Measurements from ENCODE around the gene TAF1A. TPM values are rescaled to one million over a fixed set of nuclear protein-coding genes. Genes with fewer than 3 reads are reported as not detected.

TAF1A gene
- total and polyA plus RNA-seq, 2 of the 8 experiments (the other 6 are each of a cell fraction or from before 2014, with no cell fraction given), result 3.3 to 16.7 TPM

GRCh38 chr1:222631611-222632208 lies 42.0 kb upstream of the TAF1A start:
- H3K9ac ChIP-seq (replicated peaks in 1 of 4; ENCODE audit: extremely low read depth in 1 of 4, low read depth in 3 of 4, low read length in 3 of 4), result no peak overlapping the region
- no peak overlapping the region for H4K5ac ChIP-seq (ENCODE audit: insufficient read length, low read depth, low read length)
- no peaks in the 10 kb centered on the region; a peak in 1 of 4 replicates for H3K79me2 ChIP-seq (ENCODE audit: control insufficient read depth in 1 of 2, insufficient read depth in 2 of 2, low read length in 2 of 2)
- DNase-seq (ENCODE audit: low read depth in 1 of 2, low spot score in 2 of 2) (no peak), FAIRE-seq (no peak)
- WGBS, 2 experiments (ENCODE audit: extremely low coverage in 1 of 2, insufficient coverage in 1 of 2, insufficient read length in 1 of 2, insufficient replicate concordance in 2 of 2, low coverage in 1 of 2, low lambda C conversion rate in 2 of 2, missing lambda C conversion rate in 1 of 2), result 85% methylated on average over 3 of the region's 3 CpGs; no CpG with 5 or more reads in 1 of the 2 experiments
- H3K36me3 ChIP-seq (ENCODE audit: control insufficient read depth in 2 of 4, insufficient read depth in 4 of 4, low read length in 3 of 4), result peaks cover 22 to 59% (median 49%) of the 10 kb centered on the region in 4 experiments
- no peak overlapping the region for H3K56ac ChIP-seq (replicated peaks; ENCODE audit: insufficient read length, low read depth, low read length)
- H3K14ac ChIP-seq (ENCODE audit: insufficient read length), result no peak overlapping the region
- ChIA-PET CTCF (ENCODE audit: partially characterized antibody) (interaction anchor here (1.2 kb wide), 1 partner anchor 9 kb away, joined by 3 read pairs; no protein-coding TSS in a partner anchor), POLR2A (ENCODE audit: partially characterized antibody) (no interaction called here)
- H3K23ac ChIP-seq (ENCODE audit: insufficient read length), result no peak overlapping the region
- no peaks in the 10 kb centered on the region for H3K79me1 ChIP-seq (ENCODE audit: low read depth, low read length)
- H3K18ac ChIP-seq (ENCODE audit: extremely low read depth, low read length), result no peak overlapping the region
- no peak overlapping the region for H2BK5ac ChIP-seq (ENCODE audit: low read depth, low read length)
- H2AK5ac ChIP-seq (ENCODE audit: low read depth, low read length), result no peak overlapping the region
- no peaks in the 10 kb centered on the region for H3K23me2 ChIP-seq (ENCODE audit: low read depth, low read length)
- no peaks in the 10 kb centered on the region for H3K9me3 ChIP-seq (ENCODE audit: insufficient read depth in 2 of 2, low read depth in 1 of 2, low read length in 1 of 2)
- H2BK15ac ChIP-seq (ENCODE audit: low read length), result no peak overlapping the region
- H2BK20ac ChIP-seq (ENCODE audit: low read length), result no peak overlapping the region
- no peak overlapping the region for H3K4me3 ChIP-seq (ENCODE audit: extremely low read depth in 1 of 4, insufficient read depth in 2 of 4, low read depth in 3 of 4, low read length in 4 of 4)
- no peaks in the 10 kb centered on the region for H3K27me3 ChIP-seq (replicated peaks in 1 of 4; ENCODE audit: control insufficient read depth in 3 of 4, extremely low read depth in 1 of 4, insufficient read depth in 3 of 4, low read length in 3 of 4)
- no peak overlapping the region for H2AFZ ChIP-seq (ENCODE audit: low read length)
- no peak overlapping the region for H3K4me2 ChIP-seq (ENCODE audit: insufficient read depth in 1 of 2, low read depth in 2 of 2, low read length in 2 of 2)
- no peak overlapping the region for H3K27ac ChIP-seq (ENCODE audit: low read depth, low read length)
- H2BK120ac ChIP-seq (replicated peaks; ENCODE audit: low read depth, low read length), result no peak overlapping the region
- no peak overlapping the region for H3K4ac ChIP-seq (replicated peaks; ENCODE audit: insufficient read length, low read depth, low read length)
- peaks cover 0 to 2% of the 10 kb centered on the region in 2 experiments for H4K20me1 ChIP-seq (replicated peaks in 1 of 2; ENCODE audit: control insufficient read depth in 1 of 2, insufficient read depth in 2 of 2, low read length in 2 of 2)
- H4K91ac ChIP-seq (replicated peaks; ENCODE audit: insufficient read length, low read length), result no peak overlapping the region
- no peak overlapping the region for H2BK12ac ChIP-seq (ENCODE audit: low read depth, low read length)
- no peak overlapping the region for H4K8ac ChIP-seq (ENCODE audit: extremely low read depth, insufficient read depth, low read length)
- H3K4me1 ChIP-seq (replicated peaks in 1 of 4; ENCODE audit: control insufficient read depth in 3 of 4, insufficient read depth in 4 of 4, low read length in 3 of 4), result no peaks in the 10 kb centered on the region
- TF ChIP-seq RAD21 (IDR thresholded peaks at IDR 0.05 in 1 of 2, conservative IDR thresholded peaks at IDR 0.05 in 1 of 2; ENCODE audit: low read depth in 2 of 2, low read length in 2 of 2), result no peak
- no peak for TF ChIP-seq KDM4A (IDR thresholded peaks at IDR 0.05; ENCODE audit: low read depth, low read length, severe bottlenecking)
- no peak for TF ChIP-seq SIX5 (IDR thresholded peaks at IDR 0.05; ENCODE audit: low read depth, low read length)
- no peak for TF ChIP-seq EP300 (IDR thresholded peaks at IDR 0.05; ENCODE audit: borderline replicate concordance in 1 of 2, low read depth in 2 of 2, low read length in 2 of 2)
- TF ChIP-seq, protein P1, sequence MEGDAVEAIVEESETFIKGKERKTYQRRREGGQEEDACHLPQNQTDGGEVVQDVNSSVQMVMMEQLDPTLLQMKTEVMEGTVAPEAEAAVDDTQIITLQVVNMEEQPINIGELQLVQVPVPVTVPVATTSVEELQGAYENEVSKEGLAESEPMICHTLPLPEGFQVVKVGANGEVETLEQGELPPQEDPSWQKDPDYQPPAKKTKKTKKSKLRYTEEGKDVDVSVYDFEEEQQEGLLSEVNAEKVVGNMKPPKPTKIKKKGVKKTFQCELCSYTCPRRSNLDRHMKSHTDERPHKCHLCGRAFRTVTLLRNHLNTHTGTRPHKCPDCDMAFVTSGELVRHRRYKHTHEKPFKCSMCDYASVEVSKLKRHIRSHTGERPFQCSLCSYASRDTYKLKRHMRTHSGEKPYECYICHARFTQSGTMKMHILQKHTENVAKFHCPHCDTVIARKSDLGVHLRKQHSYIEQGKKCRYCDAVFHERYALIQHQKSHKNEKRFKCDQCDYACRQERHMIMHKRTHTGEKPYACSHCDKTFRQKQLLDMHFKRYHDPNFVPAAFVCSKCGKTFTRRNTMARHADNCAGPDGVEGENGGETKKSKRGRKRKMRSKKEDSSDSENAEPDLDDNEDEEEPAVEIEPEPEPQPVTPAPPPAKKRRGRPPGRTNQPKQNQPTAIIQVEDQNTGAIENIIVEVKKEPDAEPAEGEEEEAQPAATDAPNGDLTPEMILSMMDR (IDR thresholded peaks at IDR 0.05; ENCODE audit: control extremely low read depth in 1 of 3, insufficient read depth in 1 of 3, low read depth in 1 of 3, low read length in 3 of 3), result no peak
- no peak for TF ChIP-seq RBBP5 (IDR thresholded peaks at IDR 0.05; ENCODE audit: borderline replicate concordance, low read depth, low read length)
- no peak for TF ChIP-seq TCF12 (IDR thresholded peaks at IDR 0.05; ENCODE audit: low read depth, low read length)
- TF ChIP-seq GTF2F1 (IDR thresholded peaks at IDR 0.05; ENCODE audit: borderline replicate concordance, low read depth, low read length), result no peak
- TF ChIP-seq EZH2 (IDR thresholded peaks at IDR 0.05; ENCODE audit: low read depth, low read length, severe bottlenecking), result no peak
- no peak for TF ChIP-seq CHD2 (IDR thresholded peaks at IDR 0.05; ENCODE audit: low read length)
